MM.1S (cell line): ENCODE data around the gene AMBRA1.

ENCODE experiments used
- CTCF ChIP-seq: fragments of 300-600 bp; sonication (generic); IDR thresholded peaks from 2 replicates; pipeline ENCODE4 v1.5.1; 2016; ENCODE audit warnings: antibody characterized with exemption, low read length, mixed read lengths
- EZH2 ChIP-seq: fragments of 300-600 bp; sonication (generic); optimal IDR thresholded peaks from 2 replicates; pipeline ENCODE3; 2017; ENCODE audit warnings: low read depth, mild to moderate bottlenecking, antibody characterized with exemption, low read length, mixed read lengths

GRCh38 chr11:46414466-46414796, 179.4 kb downstream of the AMBRA1 start:
- no peak for TF ChIP-seq CTCF
- TF ChIP-seq EZH2 = no peak
